ENCODE measurements around the gene TBX6.
"Not testable (repeated sequence)": the region's sequence is repeated elsewhere in the genome, so short reads cannot be mapped to it uniquely, and the experiment has no call there.

DNA sequence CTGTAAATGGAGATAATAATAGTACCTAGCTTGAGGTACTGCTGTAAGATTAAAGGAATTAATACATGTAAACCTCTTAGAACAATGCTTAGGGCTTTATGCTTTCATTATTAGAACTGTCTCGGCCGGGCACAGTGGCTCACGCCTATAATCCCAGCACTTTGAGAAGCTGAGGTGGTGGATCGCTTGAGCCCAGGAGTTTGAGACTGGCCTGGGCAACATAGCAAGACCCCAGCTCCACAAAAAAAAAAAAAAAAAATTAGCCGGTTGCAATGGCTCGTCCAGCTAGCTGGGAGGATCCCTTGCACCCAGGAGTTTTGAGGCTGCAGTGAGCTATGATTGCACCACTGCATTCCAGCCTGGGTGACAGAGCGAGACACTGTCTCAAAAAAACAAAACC lies 23.1 kb upstream of the TBX6 start:
- TF ChIP-seq POLR2A, POLR2AphosphoS5 (IDR thresholded peaks at IDR 0.05; ENCODE audit: low read depth, low read length): not testable (repeated sequence)

Measured in GM12892 (cell line).